Mammary microvascular endothelial cell (primary cell): ENCODE results near the gene PIGR. TPM values are rescaled to one million over a fixed set of nuclear protein-coding genes. Genes with fewer than 3 reads are reported as not detected.

Source experiments
- total RNA-seq: library from RNA; depleted of rRNA; stranded (reverse); fragments of >200 nt; gene quantifications from 2 replicates; pipeline ENCODE4 v1.2.3, GENCODE V29; 2015

The PIGR gene, protein sequence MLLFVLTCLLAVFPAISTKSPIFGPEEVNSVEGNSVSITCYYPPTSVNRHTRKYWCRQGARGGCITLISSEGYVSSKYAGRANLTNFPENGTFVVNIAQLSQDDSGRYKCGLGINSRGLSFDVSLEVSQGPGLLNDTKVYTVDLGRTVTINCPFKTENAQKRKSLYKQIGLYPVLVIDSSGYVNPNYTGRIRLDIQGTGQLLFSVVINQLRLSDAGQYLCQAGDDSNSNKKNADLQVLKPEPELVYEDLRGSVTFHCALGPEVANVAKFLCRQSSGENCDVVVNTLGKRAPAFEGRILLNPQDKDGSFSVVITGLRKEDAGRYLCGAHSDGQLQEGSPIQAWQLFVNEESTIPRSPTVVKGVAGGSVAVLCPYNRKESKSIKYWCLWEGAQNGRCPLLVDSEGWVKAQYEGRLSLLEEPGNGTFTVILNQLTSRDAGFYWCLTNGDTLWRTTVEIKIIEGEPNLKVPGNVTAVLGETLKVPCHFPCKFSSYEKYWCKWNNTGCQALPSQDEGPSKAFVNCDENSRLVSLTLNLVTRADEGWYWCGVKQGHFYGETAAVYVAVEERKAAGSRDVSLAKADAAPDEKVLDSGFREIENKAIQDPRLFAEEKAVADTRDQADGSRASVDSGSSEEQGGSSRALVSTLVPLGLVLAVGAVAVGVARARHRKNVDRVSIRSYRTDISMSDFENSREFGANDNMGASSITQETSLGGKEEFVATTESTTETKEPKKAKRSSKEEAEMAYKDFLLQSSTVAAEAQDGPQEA
- total RNA-seq = not detected in 2 replicates

DNA sequence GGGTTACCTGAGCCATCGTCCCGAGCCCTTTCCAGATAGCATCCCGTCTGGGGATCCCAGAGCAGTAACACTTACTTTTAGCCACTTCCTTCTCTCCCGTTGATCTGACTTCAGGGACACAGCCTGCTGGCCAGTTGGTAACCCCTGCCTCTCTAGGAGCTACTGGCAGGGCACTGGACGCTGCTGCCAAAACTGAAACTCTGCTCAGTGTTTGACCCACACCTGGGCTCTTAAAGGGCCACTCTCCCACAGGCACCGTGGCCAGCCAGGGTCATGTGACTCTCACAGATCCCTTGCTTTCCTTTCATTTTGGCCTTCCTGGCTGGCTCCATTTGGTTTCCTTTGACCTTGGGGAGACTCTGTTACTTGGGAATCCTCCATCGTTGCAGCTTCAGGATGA lies at the start of gene PIGR:
TSS of gene PIGR (minus strand) at position 206 of the 400 bp plus-strand sequence. CDS start 5,935 bp downstream, outside the sequence.

DNA sequence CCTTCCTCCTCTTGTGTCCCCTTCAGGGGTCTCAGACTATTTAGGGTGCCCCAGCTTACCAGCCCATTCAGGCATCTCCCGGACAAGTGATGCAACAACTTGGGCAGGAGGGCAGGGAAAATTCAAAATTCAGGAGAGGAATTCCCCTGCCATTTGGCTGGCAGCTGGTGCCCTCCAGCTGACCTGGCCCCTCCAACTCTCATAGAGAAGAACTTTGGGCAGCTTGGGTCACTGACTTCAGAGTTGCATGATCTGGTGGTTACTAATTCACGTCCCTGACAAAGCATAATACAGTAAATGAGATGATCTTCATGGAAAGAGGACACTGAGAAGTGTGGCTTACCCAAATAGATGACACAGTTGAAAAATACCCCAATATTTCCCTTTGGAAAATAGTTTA lies 24.2 kb upstream of the PIGR start, which contains the start of gene FCAMR:
TSS of gene FCAMR (minus strand) at position 15 of the 400 bp plus-strand sequence. CDS start 335 bp downstream, outside the sequence.

DNA sequence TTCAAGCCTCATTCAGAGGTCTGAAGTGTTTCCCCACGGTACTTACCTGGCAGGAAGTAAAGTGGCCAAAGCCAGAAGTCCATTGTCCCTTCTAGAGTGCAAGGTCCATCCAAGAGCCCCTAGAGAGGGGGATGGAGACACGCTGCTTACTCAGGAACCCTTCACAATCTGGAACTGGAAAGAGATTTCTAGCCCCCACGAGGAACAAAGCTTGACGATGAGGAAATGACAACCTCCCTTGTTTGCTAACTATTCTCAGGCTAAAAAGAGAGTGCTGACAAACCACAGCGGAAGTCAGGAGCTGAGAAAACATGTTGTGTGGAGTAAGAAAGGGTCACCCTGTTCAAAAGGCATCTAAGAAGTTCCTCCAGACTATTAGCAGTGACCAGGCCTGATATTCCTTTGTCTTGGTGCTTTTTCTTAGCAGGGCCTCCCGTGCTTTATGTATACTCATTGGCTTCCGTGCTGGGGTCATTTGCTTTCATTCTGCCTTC lies 24.4 kb downstream of the PIGR start, which contains the start of gene FCMR:
TSS of gene FCMR (minus strand) at position 170 of the 494 bp plus-strand sequence. CDS start at position 83, 87 bp downstream.

DNA sequence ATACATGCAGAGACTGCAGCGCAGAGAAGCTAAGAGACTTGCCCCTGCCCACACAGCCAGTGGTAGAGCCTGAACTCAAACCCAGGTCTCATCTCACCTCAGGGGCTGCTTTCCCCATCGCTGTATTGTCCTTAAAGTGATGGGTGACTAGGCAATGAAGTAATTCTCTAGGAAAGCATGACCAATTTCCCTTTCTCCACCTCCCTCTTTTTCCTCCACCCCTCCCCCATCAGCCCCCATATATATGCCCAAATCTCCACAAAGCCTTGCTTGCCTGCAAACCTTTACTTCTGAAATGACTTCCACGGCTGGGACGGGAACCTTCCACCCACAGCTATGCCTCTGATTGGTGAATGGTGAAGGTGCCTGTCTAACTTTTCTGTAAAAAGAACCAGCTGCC lies 49.1 kb downstream of the PIGR start, which contains the start of gene IL24:
TSS of gene IL24 (plus strand) at position 269 of the 400 bp plus-strand sequence. CDS start 390 bp downstream, outside the sequence.

Other genes with a start within 250 kb of the PIGR start
- gene IL19, start 175.7 kb downstream of the PIGR start, total RNA-seq = not detected in 2 replicates
- not detected in 2 replicates for gene IL10, start 174.0 kb downstream of the PIGR start, total RNA-seq
- not detected in 2 replicates for gene IL20, start 80.8 kb downstream of the PIGR start, total RNA-seq
- gene IL24, start 49.0 kb downstream of the PIGR start, total RNA-seq = not detected in 2 replicates
- 0.13 TPM in 1 of 2 replicates, not detected in the other for gene FCMR, start 24.5 kb downstream of the PIGR start, total RNA-seq
- not detected in 2 replicates for gene FCAMR, start 24.0 kb upstream of the PIGR start, total RNA-seq
- 0.07 TPM in 1 of 2 replicates, not detected in the other for gene C1orf116, start 86.3 kb upstream of the PIGR start, total RNA-seq
- gene YOD1, start 104.7 kb upstream of the PIGR start, total RNA-seq = 4.2 and 5.3 TPM in 2 replicates
- 0.74 and 1.8 TPM in 2 replicates for gene PFKFB2, start 106.8 kb upstream of the PIGR start, total RNA-seq
- gene C4BPB, start 142.4 kb upstream of the PIGR start, total RNA-seq = 1.2 TPM in 1 of 2 replicates, not detected in the other
- not detected in 2 replicates for gene C4BPA, start 157.8 kb upstream of the PIGR start, total RNA-seq